Suprapubic skin (tissue), 4 donors: ENCODE measurements around the gene ANKRD44.

Source experiments
- CTCF ChIP-seq, 2 donors: fragments of 200-600 bp in 1 of 2; fragments of 450-650 bp in 1 of 2; sonication (generic) in 1 of 2; IDR thresholded peaks; one replicate each; pipeline ENCODE4 v1.5.1; 2016 to 2019; ENCODE audit warnings: antibody characterized with exemption in 2 of 2, mild to moderate bottlenecking in 1 of 2, moderate library complexity in 1 of 2
- EP300 ChIP-seq: sonication (generic); formaldehyde crosslinking; IDR thresholded peaks from one replicate; pipeline ENCODE4 v1.6.1; 2017; ENCODE audit warnings: antibody characterized with exemption
- POLR2A ChIP-seq, 2 donors: fragments of 450-650 bp; IDR thresholded peaks; one replicate each; pipeline ENCODE4 v1.6.1; 2017; ENCODE audit warnings: antibody characterized with exemption in 2 of 2, mild to moderate bottlenecking in 2 of 2, moderate library complexity in 2 of 2
- POLR2AphosphoS5 ChIP-seq, 3 donors: sonication (generic); formaldehyde crosslinking; IDR thresholded peaks; one replicate each; pipeline ENCODE4 v1.6.1; 2017; ENCODE audit warnings: antibody characterized with exemption in 3 of 3

- no peak for TF ChIP-seq POLR2A (IDR thresholded peaks at IDR 0.05)
- TF ChIP-seq POLR2AphosphoS5 (IDR thresholded peaks at IDR 0.05): no peak
- no peak for TF ChIP-seq CTCF (IDR thresholded peaks at IDR 0.05)
- no peak for TF ChIP-seq EP300
Observed at GRCh38 chr2:196963043-196963442, 347.5 kb downstream of the ANKRD44 start.
